Aorta (tissue), 5 donors: ENCODE results near the gene CCR9. TPM values are rescaled to one million over a fixed set of nuclear protein-coding genes. Genes with fewer than 3 reads are reported as not detected.
"Not testable (repeated sequence)": the region's sequence is repeated elsewhere in the genome, so short reads cannot be mapped to it uniquely, and the experiment has no call there.

ENCODE experiments used
- ATAC-seq: fragments of 200-7000 bp; cut with Tn5 transposase; one replicate; pipeline ENCODE4 v1.9.1; 2022; ENCODE audit warnings: moderate library complexity; ENCODE audit not compliant: low FRiP score
- DNase-seq, 2 donors: peaks; one replicate each; pipeline ENCODE4 v3.0.0-alpha.2; 2020
- H3K27ac ChIP-seq, 2 donors: one replicate each; pipeline ENCODE4 v1.5.1; 2013; ENCODE audit warnings: low read length in 2 of 2, mild to moderate bottlenecking in 2 of 2, moderate library complexity in 2 of 2, control low read depth in 1 of 2, inconsistent platforms in 1 of 2, low read depth in 1 of 2
- H3K27me3 ChIP-seq, 2 donors: one replicate each; pipeline ENCODE4 v1.6.1; 2013; ENCODE audit warnings: control low read depth in 1 of 2, low read length in 1 of 2, mild to moderate bottlenecking in 1 of 2, moderate library complexity in 1 of 2; ENCODE audit not compliant: insufficient read depth in 2 of 2, control insufficient read depth in 1 of 2
- H3K36me3 ChIP-seq, 2 donors: one replicate each; pipeline ENCODE4 v1.6.1; 2013; ENCODE audit warnings: control low read depth in 1 of 2, low read length in 1 of 2, mild to moderate bottlenecking in 1 of 2; ENCODE audit not compliant: insufficient read depth in 2 of 2, control insufficient read depth in 1 of 2
- H3K4me1 ChIP-seq, 2 donors: one replicate each; pipeline ENCODE4 v1.6.1; 2013; ENCODE audit warnings: low read length in 2 of 2, control low read depth in 1 of 2, mild to moderate bottlenecking in 1 of 2, moderate library complexity in 1 of 2; ENCODE audit not compliant: insufficient read depth in 2 of 2, control insufficient read depth in 1 of 2
- H3K4me3 ChIP-seq, 2 donors: one replicate each; pipeline ENCODE4 v1.5.1; 2013; ENCODE audit warnings: low read length in 2 of 2, control low read depth in 1 of 2, mild to moderate bottlenecking in 1 of 2
- H3K9me3 ChIP-seq: one replicate; pipeline ENCODE4 v1.6.1; 2013; ENCODE audit warnings: mild to moderate bottlenecking, low read length; ENCODE audit not compliant: control insufficient read depth
- WGBS, 2 donors: extraction: QIAGEN DNeasy Blood & Tissue Kit; methylation state at CpG; one replicate each; pipeline ENCODE4 v1.1.7; 2013; 5-methylcytosine and 5-hydroxymethylcytosine counted together
- intact Hi-C, 2 donors: fragments of 100-400 bp; cut with DNase I; formaldehyde crosslinking; loops; one replicate each; pipeline versions ENCODE4 v1.14.2 to v1.15.0; 2022
- polyA plus RNA-seq, 2 donors: library from polyadenylated mRNA; stranded (reverse); fragments of 200-250 nt; gene quantifications; one replicate each; pipeline ENCODE4 v1.2.3, GENCODE V29; 2013
- total RNA-seq, 2 donors: library from RNA; stranded (reverse); fragmentation: NEBNext Ultra II Directional; extraction: Animal tissue kit (Norgen Biotek cat#: 25700); gene quantifications; one replicate each; pipeline ENCODE4 v1.2.1, GENCODE V29; 2021
- donor health status: healthy with polysubstance abuse.
- donor health status: Bipolar disorder and iron deficiency.
- donor health status: DM: no; HTN: no; CAD: no.
- donor health status: DM: no; HTN: no; CAD: no.
- donor health status: DM: yes; HTN: yes; CAD: no.

The CCR9 gene
- total and polyA plus RNA-seq, 4 donors = 0.25 TPM; not detected in 3

- H3K4me1 ChIP-seq, DNase-seq, ATAC-seq, H3K4me3 ChIP-seq, H3K36me3 ChIP-seq, H3K27me3 ChIP-seq, intact Hi-C loops, H3K27ac ChIP-seq, H3K9me3 ChIP-seq: not testable (repeated sequence)
- 87 to 92% methylated on average over 1 of the region's 1 CpG for WGBS, 2 donors
Measured at GRCh38 chr3:45856323-45856722, 30.0 kb upstream of the CCR9 start.

GRCh38 chr3:45857024-45857423, 29.3 kb upstream of the CCR9 start:
- H3K27me3 ChIP-seq, H3K4me1 ChIP-seq, H3K36me3 ChIP-seq, H3K4me3 ChIP-seq, intact Hi-C loops, DNase-seq, H3K27ac ChIP-seq, ATAC-seq, H3K9me3 ChIP-seq: not testable (repeated sequence)
- 87 to 89% methylated on average over 2 of the region's 2 CpGs for WGBS, 2 donors

GRCh38 chr3:45858809-45859543, 27.4 kb upstream of the CCR9 start:
- H3K4me1 ChIP-seq = no peaks in the 10 kb centered on the region
- no peak overlapping the region for H3K4me3 ChIP-seq
- H3K9me3 ChIP-seq = peaks cover 6% of the 10 kb centered on the region
- no peaks in the 10 kb centered on the region for H3K27me3 ChIP-seq
- H3K27ac ChIP-seq = no peak overlapping the region
- ATAC-seq (no peak), DNase-seq (no peak)
- intact Hi-C loops = no loop called here
- WGBS, 2 donors = 80 to 85% methylated on average over 7 of the region's 7 CpGs
- no peaks in the 10 kb centered on the region for H3K36me3 ChIP-seq

- Histone ChIP-seq H3K4me3 (no peak overlapping the region), H3K36me3 (no peaks in the 10 kb centered on the region), H3K27me3 (no peaks in the 10 kb centered on the region), H3K27ac (no peak overlapping the region), H3K4me1 (no peaks in the 10 kb centered on the region), H3K9me3 (peaks cover 6% of the 10 kb centered on the region)
- no peak for DNase-seq
- intact Hi-C loops = no loop called here
- ATAC-seq = no peak
- WGBS, 2 donors = 76 to 77% methylated on average over 4 of the region's 4 CpGs
Measured at GRCh38 chr3:45860481-45860880, 25.9 kb upstream of the CCR9 start.

GRCh38 chr3:45861043-45861719, 25.2 kb upstream of the CCR9 start:
- Histone ChIP-seq H3K4me3 (no peak overlapping the region), H3K27ac (no peak overlapping the region), H3K36me3 (no peaks in the 10 kb centered on the region), H3K27me3 (no peaks in the 10 kb centered on the region), H3K4me1 (no peaks in the 10 kb centered on the region), H3K9me3 (peaks cover 6% of the 10 kb centered on the region)
- ATAC-seq (no peak), DNase-seq (no peak)
- intact Hi-C loops = no loop called here
- 44 to 52% methylated on average over 7 of the region's 7 CpGs for WGBS, 2 donors

- Histone ChIP-seq H3K27ac (no peak overlapping the region), H3K27me3 (no peaks in the 10 kb centered on the region), H3K36me3 (no peaks in the 10 kb centered on the region), H3K9me3 (peaks cover 7% of the 10 kb centered on the region), H3K4me3 (no peak overlapping the region), H3K4me1 (no peaks in the 10 kb centered on the region)
- WGBS, 2 donors = 38 to 51% methylated on average over 8 of the region's 8 CpGs
- intact Hi-C loops = no loop called here
- no peak for ATAC-seq
- DNase-seq = no peak
Measured at GRCh38 chr3:45864760-45865519, 21.4 kb upstream of the CCR9 start.

- Histone ChIP-seq H3K9me3 (peaks cover 7% of the 10 kb centered on the region), H3K4me1 (no peaks in the 10 kb centered on the region), H3K36me3 (no peaks in the 10 kb centered on the region), H3K27me3 (no peaks in the 10 kb centered on the region), H3K27ac (no peak overlapping the region), H3K4me3 (no peak overlapping the region)
- DNase-seq = no peak
- ATAC-seq = no peak
- intact Hi-C loops = no loop called here
- 63 to 67% methylated on average over 6 of the region's 6 CpGs for WGBS, 2 donors
Measured at GRCh38 chr3:45865563-45865962, 20.8 kb upstream of the CCR9 start.

GRCh38 chr3:45868213-45868612, 18.1 kb upstream of the CCR9 start:
- DNase-seq (no peak), ATAC-seq (no peak)
- intact Hi-C loops = no loop called here

More at GRCh38 chr3:45868213-45868612, 18.1 kb upstream of the CCR9 start:
- Histone ChIP-seq H3K27ac (no peak overlapping the region), H3K36me3 (no peaks in the 10 kb centered on the region), H3K27me3 (no peaks in the 10 kb centered on the region), H3K4me3 (no peak overlapping the region), H3K4me1 (no peaks in the 10 kb centered on the region), H3K9me3 (peaks cover 6% of the 10 kb centered on the region)
- WGBS, 2 donors = 25 to 45% methylated on average over 2 of the region's 2 CpGs
